ENCODE measurements around the gene TMEM156.
"Not testable (repeated sequence)": the region's sequence is repeated elsewhere in the genome, so short reads cannot be mapped to it uniquely, and the experiment has no call there.

Gene TMEM156

GRCh38 chr4:38946919-38947318 is 85.3 kb downstream of the TMEM156 start:
- TF ChIP-seq CTCF (IDR thresholded peaks at IDR 0.05; ENCODE audit: poor library complexity, severe bottlenecking) = no peak
- H3K4me1 ChIP-seq (ENCODE audit: insufficient read depth, poor library complexity, severe bottlenecking) = peaks cover 19% of the 10 kb centered on the region
- no peaks in the 10 kb centered on the region for H3K9me3 ChIP-seq (ENCODE audit: severe bottlenecking)
- no peak overlapping the region for H3K4me3 ChIP-seq (ENCODE audit: severe bottlenecking)
- ATAC-seq (ENCODE audit: low read depth) (no peak), DNase-seq (ENCODE audit: low spot score) (no peak)
- peaks cover 13% of the 10 kb centered on the region for H3K36me3 ChIP-seq (ENCODE audit: low read depth)
- H3K27ac ChIP-seq (ENCODE audit: poor library complexity, severe bottlenecking) = no peak overlapping the region
- H3K27me3 ChIP-seq (ENCODE audit: insufficient read depth, poor library complexity, severe bottlenecking) = no peaks in the 10 kb centered on the region

- Histone ChIP-seq H3K4me3 (ENCODE audit: severe bottlenecking) (no peak overlapping the region), H3K36me3 (ENCODE audit: low read depth) (peaks cover 24% of the 10 kb centered on the region), H3K4me1 (ENCODE audit: insufficient read depth, poor library complexity, severe bottlenecking) (peaks cover 14% of the 10 kb centered on the region), H3K9me3 (ENCODE audit: severe bottlenecking) (no peaks in the 10 kb centered on the region), H3K27ac (ENCODE audit: poor library complexity, severe bottlenecking) (no peak overlapping the region), H3K27me3 (ENCODE audit: insufficient read depth, poor library complexity, severe bottlenecking) (no peaks in the 10 kb centered on the region)
- DNase-seq (ENCODE audit: low spot score) (no peak), ATAC-seq (ENCODE audit: low read depth) (no peak)
- no peak for TF ChIP-seq CTCF (IDR thresholded peaks at IDR 0.05; ENCODE audit: poor library complexity, severe bottlenecking)
Measured at GRCh38 chr4:38944440-38944839, 87.8 kb downstream of the TMEM156 start.

- no peak for TF ChIP-seq CTCF (IDR thresholded peaks at IDR 0.05; ENCODE audit: poor library complexity, severe bottlenecking)
- Histone ChIP-seq H3K9me3 (ENCODE audit: severe bottlenecking) (no peaks in the 10 kb centered on the region), H3K27ac (ENCODE audit: poor library complexity, severe bottlenecking) (no peak overlapping the region), H3K27me3 (ENCODE audit: insufficient read depth, poor library complexity, severe bottlenecking) (no peaks in the 10 kb centered on the region), H3K4me3 (ENCODE audit: severe bottlenecking) (no peak overlapping the region), H3K4me1 (ENCODE audit: insufficient read depth, poor library complexity, severe bottlenecking) (peaks cover 5% of the 10 kb centered on the region), H3K36me3 (ENCODE audit: low read depth) (peaks cover 35% of the 10 kb centered on the region)
- DNase-seq (ENCODE audit: low spot score) = no peak
- no peak for ATAC-seq (ENCODE audit: low read depth)
Measured at GRCh38 chr4:38943343-38943742, 88.9 kb downstream of the TMEM156 start.

- peaks cover 43% of the 10 kb centered on the region for H3K36me3 ChIP-seq (ENCODE audit: low read depth)
- not testable (repeated sequence) for H3K27me3 ChIP-seq (ENCODE audit: insufficient read depth, poor library complexity, severe bottlenecking); H3K27ac ChIP-seq (ENCODE audit: poor library complexity, severe bottlenecking); H3K9me3 ChIP-seq (ENCODE audit: severe bottlenecking); H3K4me1 ChIP-seq (ENCODE audit: insufficient read depth, poor library complexity, severe bottlenecking); ATAC-seq (ENCODE audit: low read depth); DNase-seq (ENCODE audit: low spot score); H3K4me3 ChIP-seq (ENCODE audit: severe bottlenecking)
Measured at GRCh38 chr4:38941906-38942305, 90.3 kb downstream of the TMEM156 start.

GRCh38 chr4:38940476-38940875 is 91.7 kb downstream of the TMEM156 start:
- Histone ChIP-seq H3K4me3 (ENCODE audit: severe bottlenecking) (no peak overlapping the region), H3K27ac (ENCODE audit: poor library complexity, severe bottlenecking) (no peak overlapping the region), H3K27me3 (ENCODE audit: insufficient read depth, poor library complexity, severe bottlenecking) (no peaks in the 10 kb centered on the region), H3K4me1 (ENCODE audit: insufficient read depth, poor library complexity, severe bottlenecking) (no peaks in the 10 kb centered on the region), H3K9me3 (ENCODE audit: severe bottlenecking) (no peaks in the 10 kb centered on the region), H3K36me3 (ENCODE audit: low read depth) (peaks cover 56% of the 10 kb centered on the region)
- ATAC-seq (ENCODE audit: low read depth) (no peak), DNase-seq (ENCODE audit: low spot score) (no peak)
- TF ChIP-seq CTCF (IDR thresholded peaks at IDR 0.05; ENCODE audit: poor library complexity, severe bottlenecking) = no peak
